ENCODE measurements around the gene ASAP2.

ASAP2 gene

DNA sequence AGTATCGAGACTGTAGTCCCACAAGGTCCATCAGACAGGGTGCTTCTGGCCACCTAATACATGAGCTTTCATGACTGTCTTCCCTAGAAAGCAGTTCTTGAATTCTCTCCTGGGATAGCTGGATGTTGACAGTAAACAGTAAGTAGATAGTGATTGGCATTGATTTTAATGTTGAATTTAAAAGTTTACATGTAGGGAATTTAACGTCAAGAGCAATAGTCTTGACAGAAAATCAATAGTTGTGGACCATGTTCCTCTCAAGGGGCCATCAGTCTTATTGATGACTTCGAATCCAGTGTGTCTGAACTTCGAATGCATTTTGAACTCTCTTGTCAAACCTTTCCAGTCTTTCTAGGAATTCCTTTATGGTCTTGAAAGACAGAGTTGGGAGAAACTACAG lies 152.9 kb downstream of the ASAP2 start:
- DNase-seq, result no peak

DNA sequence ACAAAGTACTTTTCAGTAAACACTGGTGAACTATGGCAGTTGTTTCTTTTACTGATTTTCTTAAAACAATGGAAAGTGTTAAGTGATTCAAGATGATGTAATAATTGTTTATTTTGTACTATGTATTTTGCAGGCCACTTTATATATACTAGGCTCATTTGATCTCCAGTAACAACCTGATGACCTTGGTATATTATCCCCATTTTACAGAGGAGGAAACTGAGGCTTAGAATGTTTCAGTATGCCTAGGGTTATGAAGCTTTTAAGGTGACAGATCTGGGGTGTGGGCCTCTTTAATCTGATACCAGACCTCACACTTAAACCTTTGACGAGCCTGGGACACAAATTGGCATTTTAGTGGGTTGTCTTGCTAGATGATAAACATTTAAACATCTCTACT lies 153.5 kb downstream of the ASAP2 start:
- DNase-seq, result no peak

DNA sequence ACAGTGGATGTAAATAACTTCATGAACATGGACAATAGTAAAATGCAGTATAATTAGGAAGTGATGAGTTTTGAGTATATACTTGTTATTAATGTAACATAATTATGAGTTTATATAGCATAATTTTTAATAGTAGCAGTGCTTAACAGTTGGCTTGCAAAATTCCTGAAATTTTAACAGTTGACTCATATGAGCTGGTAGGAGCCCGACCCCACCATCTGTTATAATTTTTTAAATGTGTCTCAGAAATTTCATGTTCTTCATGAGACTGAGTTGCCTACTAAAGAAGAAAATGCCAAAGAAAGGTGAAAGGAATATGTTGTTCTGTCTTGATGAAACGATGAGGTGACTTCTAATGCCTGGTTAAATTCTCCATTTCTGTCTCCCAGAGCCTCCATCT lies 154.1 kb downstream of the ASAP2 start:
- no peak for DNase-seq

DNA sequence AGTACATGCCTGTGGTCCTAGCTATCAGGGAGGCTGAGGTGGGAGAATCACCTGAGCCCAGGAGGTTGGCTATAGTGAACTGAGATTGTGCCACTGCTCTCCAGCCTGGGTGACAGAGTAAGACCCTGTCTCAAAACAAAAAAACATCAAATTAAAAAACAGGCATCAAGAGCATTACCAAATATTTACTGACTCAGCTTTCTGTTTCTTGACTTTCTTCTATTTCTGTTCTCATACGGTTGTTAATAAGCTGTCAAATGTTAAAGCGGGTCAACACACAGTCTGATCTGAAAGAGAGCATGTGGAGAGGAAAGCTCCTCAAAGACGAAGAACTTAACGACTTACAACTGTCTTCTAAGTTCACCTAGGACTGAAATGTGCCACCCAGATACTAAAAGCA lies 157.8 kb downstream of the ASAP2 start:
- DNase-seq, result no peak

DNA sequence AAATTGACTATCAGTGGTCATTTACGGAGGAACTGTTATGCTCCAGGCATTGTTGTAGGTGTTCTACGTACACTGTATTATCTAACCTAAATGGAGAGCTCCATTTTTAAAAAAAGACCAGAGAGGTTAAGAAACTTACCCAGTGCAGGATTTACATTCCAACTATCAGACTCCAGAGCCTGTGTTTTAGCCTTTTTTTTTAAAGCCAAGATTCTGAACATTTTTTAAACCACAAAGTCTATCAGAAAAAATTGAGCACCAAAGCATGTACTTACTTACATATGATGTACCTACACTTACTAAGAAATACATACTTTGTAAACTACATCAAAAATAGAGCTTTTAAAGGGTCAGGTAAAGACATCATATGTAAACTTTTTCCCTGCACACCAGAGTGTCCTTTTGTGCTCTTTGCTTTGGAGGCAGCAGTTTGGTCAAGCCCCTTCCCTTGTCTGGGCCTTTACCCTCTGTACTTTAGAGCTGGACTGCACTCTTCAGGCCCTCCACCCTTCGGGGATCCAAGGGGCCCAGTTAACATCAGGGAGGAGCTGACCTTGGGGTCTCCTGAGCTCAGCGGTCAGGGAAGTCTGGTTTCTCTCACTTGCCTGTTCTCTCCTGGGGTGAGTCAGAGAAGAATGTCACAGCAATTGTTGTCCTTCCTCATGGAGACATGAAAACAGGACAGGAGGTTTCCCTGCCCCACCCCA lies 158.3 kb downstream of the ASAP2 start:
- no peak for DNase-seq

DNA sequence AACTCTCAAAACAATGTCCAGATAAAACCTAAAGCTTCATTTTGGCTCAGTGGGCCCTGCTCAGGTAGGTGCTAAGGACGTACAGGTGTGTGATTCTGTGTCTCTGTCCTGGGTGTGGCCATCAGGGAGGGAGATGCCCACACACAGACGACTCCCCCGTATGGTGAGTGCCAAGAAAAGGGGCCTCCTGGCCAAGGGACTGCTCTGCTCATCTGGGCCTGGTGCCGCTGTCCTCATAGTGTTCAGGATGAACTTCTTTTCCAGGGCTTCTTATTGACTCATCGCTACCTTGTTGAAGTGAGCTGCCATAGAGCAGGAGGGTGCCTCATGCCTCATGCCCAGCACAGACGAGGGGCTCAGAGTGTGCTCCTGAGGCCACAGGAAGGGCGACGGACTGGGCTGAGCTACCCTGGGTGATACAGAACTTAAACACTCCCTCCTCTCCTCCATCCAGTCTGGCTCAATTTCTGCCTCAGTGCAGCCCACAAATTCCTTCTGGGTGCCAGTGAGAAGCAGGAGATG lies 158.9 kb downstream of the ASAP2 start:
- no peak for DNase-seq

DNA sequence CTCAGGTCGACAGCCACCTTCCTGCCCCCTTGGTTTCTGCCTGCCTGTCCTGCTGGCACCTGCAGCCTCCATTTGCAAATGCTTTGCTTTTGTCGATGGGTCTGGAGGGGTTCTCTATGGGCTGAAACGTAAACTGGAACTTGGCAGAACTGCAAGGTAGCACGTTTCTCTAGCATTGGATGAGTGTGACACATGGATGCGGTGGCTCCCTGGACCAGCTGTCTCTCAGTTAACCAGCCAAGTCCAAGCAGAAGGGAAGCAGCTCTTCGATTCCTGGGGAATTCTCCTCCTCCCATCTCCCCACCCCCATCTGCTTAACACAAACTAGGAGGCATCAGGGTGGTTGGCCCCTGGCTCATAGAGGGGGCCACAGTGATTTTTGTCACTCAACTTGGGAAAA lies 159.4 kb downstream of the ASAP2 start:
- DNase-seq, result no peak

DNA sequence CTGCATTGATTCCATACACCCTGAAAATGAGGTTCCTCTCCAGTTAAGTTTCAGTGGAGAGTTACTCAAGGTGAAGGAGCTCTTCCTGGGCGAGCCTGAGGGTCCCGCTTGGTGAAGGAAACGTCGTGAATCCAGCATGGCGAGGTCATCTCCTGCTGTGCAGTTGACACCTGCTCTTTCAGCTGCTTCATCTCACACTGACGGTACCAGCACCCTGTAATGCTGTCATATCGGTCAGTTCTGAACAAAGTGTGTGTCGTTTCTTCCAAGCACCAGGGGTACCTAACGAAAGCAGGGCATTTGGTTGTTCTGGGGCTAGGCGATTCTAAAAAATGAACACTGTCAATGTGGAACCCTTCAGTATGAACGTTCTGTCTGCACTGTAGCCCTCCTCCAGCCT lies 164.1 kb downstream of the ASAP2 start:
- DNase-seq, result no peak

DNA sequence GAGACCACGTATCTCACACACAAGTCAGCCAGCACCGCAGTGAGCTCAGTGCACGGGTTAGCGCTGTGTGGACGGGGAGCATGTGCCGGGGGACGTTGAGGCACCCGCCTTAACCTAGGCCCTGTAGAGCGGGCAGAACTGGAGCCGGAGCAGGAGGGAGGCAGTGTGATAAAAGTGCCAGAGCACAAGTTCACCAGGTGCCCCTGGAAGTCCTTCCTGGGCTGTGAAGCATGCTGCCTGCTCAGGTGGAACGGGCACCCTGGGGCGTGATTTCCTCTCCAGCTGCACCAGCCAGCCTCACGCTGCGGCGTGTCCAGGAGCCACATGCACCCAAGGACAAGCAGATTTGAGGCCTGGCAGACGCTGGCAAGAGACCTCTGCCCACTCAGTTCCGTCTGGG lies 166.4 kb downstream of the ASAP2 start:
- DNase-seq, result peak; percentile 22

DNA sequence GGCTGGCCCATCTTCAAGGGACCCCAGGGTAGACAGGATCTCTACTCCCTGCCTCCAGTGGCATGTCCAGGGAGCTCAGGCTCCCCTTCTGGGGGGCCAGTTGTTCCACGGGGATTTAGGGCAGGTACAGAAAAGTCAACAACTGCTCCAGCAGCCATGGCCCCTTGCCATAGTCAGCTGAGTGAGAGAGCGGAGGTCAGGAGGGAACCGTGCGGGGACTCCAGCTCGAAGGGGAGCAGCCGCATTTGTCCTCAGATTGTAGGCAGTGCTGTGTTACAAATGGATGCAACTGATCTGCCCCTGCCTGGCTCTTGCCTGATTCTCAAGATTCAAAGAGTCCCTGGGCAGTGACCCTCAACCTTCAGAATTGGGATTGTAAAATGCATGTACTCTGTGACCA lies 166.9 kb downstream of the ASAP2 start:
- no peak for DNase-seq

DNA sequence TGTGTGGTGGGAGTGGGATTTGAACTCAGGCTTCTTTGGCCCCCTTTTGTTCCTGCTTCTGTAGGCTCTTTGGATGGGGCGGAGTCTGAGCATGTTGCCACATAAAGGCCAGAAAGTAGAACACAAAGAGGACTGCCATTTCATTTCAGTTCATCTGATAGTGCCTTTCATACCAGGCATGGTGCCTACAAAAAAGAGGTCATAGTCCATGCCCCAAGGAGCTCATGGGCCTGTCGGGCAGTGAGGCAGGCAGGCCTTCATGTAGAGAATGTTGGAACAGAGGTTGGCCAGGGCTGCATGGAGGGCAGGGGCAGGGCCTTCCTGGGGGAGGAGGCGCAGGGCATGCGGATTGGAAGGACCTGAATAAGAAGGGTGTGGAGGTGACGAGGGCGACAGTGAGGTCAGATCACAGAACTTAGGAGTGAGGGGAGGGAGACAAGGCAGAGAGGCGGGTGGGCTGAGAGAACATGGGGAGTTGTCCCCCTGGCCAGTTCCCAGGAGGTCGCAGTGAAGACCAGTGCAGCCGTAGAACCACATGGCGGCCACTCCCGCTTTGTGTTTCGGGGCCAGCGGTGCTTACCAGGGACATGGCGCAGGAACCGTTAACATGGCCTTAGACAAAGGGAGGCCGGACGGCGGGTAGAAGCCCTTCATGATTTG lies 167.6 kb downstream of the ASAP2 start:
- DNase-seq, result no peak

DNA sequence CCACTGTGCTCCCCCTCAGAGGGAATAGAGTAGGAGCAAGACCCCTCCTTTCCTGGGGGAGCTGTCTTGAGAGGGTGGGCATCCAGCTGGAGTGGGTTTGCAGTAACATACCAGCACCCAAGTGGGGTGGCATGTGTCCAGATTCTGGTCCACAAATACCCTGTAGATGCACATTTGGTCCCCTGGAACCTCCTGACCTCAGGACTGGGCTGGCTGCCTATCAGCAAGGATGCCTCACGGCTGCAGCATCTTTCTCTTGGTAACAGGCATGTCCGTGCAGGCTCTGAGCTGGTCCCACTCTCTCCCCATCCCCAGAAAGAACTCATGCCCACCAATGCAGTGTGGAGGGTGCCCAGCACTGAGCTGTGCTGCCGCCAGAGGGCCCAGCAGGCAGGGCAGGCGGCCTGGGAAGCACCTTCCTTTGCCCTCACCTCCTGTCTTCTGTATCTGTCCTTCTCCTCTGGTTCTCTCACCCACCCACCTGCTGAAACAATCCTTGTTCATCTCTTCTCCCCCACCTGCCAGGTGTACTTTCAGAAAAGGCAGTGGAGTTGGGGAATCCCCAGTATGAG lies 169.3 kb downstream of the ASAP2 start:
- DNase-seq, result no peak

DNA sequence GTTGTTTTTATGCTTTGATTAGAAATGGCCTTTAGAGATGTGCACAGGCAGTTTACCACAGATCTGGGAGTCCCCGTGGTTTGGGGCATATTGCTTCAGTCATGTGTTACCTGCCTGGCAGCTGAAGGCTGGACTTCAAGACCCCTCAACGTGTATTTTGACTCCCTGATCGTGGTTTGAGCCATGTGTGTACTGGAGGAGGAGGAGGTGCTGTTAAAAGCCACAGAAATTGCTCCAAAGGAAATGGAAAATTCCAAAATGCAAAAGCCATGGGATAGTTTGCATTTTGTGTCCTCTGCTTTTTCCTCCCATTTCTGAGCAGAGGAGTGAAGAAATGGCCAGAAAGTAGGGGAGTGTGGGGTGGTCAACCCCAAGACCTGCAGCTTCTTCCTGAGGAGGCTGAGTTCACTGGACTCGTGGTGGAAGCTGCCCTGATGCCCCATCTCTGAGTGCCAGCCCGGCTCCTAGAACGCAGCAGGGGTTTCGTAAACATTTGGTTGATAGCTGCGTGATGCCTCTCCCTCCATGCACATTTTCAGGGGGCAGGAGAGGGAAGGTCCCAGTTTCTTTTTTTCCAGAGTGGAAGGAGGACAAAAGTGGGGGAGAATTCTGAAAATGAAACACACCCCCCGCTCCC lies 171.0 kb downstream of the ASAP2 start:
- no peak for DNase-seq

DNA sequence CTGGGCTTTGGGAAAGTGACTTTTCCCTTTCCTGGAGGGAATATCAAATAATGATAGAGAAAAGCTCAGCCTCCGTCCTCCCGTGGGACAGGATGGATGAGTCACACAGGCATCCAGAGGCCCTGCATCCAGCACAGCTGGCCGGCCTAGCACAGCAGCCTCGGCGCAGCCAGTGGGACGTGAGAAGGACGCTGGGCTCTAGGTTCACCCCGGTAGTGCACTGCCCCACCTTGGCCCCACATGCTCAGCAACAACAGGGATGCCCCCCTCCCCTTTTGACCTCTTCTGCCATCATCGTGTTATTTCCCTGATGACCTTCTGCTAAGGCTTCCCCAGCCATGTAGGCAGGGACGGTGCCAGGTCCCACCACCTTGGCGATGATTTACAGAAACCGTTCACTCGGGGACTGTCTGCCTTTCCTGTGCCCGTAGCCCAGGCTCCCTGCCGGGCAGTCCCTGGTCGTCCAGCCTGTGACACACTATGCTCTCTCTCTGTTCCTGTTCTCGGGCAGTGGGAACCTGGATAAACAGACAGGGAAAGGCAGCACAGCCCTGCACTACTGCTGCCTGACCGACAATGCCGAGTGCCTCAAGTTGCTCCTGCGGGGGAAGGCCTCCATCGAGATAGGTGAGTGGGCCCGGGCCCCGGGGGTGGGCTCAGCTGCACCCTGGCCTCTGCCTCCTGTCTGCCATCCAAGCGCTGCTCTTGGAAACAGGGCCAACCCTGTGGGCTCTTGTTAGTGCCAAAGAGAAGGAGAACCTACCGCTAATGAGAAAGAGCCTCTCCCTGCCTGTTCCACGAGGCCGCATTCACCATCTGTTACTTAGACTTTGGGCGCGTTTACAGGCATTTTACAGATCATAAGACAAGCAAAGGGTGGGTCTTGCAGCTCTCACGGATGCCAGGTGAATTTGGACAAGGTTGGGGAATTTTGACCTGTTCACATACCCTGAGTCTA lies 172.1 kb downstream of the ASAP2 start:
- DNase-seq, result no peak

DNA sequence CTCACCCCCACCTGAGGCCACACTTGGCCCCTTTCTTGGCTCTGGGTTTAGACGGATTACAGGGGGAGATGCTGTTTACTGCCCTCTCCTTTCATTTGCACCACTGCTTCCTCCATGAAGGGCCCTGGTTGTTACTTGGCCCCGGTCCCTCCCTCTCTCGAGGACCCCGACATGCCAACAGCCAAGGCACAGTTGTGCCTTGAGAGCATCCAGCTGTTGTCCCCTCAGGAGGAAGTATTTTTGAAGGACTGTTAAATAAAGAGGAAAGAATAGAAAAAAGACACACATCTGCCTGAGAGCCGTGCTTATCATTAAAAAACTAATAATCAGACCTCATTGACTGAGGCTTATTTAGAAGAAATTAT lies 172.8 kb downstream of the ASAP2 start:
- no peak for DNase-seq

DNA sequence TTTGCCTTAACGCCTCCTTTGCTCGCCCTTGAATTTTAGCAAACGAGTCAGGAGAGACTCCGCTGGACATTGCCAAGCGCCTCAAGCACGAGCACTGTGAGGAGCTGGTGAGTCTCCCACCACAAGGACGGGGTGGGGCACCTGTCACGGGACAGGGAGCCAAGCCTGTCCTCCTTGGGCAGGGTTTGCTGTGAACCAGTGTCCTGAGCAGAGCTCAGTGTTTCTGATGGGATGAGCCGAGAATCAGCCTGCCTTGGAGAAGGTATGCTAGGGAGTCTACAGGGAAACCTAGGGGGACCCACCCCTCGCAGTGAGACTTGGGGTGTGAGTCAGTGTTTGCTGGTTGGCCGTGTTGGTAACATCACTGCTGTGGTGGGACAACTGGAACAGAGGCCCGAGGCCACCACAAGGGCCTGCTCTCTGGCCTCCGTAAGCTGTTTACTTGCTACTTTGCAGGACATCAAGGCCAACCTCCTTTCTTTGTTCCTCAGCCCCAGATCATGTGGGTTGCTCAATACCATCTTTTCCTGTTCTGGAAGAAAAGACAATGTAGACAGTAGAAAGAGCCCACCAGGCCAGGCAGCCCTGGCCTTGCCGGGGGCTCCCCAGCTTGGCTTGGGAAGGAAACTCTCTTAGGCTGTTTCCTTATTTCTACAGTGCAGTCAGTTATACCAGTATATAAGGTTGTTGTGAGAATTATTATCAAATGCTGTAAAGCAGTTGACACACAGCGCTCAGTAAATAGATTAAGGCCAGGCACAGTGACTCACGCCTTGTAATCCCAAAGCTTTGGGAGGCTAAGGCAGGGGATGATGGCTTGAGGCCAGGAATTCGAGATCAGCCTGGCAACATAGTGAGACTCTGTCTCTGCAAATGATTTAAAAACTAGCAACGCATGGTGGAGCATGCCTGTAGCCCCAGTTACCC lies 174.4 kb downstream of the ASAP2 start:
- no peak for DNase-seq

DNA sequence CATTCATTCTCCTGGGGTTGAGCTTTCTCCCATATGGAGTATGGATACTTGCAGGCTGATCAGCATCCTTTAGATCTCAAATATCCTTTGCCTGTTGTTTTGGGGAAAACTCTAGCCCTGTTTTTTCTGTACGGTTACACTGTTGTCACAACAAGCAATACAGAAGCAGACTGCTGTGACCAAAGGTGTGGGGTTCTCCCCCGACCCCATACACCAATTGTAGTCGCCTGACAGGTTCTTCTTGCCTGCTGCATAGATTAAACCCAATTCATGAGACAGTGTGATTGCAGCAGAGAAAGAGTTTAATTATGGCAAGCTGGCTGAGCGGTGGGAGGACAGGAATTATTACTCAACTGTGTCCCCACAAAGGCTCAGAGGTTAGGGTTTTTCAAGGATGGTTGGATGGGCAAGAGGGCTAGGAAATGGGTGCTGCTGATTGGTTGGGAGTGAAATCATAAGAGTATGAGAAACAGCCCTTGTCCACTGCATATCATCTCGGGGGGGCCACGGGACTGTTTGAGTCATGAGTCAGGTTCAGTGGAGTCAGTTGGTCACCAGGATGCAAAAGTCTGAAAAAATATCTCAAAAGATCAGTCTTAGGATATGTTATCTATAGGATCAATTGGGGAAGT lies 176.1 kb downstream of the ASAP2 start:
- DNase-seq, result no peak

DNA sequence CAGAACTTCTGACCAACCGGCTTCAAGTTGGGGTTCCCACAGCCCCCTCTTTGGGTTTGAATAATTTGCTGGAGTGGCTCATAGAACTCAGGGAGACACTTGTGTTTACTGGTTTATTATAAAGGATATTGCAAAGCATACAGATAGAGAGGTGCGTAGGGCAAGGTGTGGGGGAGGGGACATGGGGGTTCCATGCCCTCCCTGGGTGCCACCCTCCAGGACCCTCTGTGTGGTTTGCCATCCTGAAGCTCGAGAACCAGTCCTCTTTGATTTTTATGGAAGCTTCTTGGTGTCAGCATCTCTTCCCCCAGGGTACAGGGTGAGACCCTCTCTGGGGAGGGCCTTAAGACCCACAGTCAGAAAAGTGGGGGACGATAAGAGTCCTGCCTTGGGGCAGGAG lies 177.9 kb downstream of the ASAP2 start:
- DNase-seq, result no peak

DNA sequence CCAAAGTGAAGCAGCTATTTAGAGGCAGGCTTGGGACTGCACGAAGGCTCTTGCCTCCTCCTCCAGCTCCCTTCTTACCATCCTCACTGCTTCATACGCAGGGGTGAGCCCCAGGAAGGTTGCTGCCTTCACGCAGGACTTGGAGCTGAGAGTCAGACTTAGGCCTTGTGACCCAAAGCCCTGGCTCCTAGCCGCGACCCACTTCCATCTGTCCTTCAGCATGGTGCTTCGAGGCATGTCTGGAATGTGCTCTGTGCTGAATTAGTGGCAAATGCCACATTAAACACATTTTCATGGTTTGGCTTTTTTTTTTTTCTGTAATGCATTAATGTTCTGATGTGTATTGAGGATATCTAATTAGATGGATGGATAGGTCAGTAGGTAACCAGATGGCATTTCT lies 179.2 kb downstream of the ASAP2 start:
- DNase-seq, result no peak

DNA sequence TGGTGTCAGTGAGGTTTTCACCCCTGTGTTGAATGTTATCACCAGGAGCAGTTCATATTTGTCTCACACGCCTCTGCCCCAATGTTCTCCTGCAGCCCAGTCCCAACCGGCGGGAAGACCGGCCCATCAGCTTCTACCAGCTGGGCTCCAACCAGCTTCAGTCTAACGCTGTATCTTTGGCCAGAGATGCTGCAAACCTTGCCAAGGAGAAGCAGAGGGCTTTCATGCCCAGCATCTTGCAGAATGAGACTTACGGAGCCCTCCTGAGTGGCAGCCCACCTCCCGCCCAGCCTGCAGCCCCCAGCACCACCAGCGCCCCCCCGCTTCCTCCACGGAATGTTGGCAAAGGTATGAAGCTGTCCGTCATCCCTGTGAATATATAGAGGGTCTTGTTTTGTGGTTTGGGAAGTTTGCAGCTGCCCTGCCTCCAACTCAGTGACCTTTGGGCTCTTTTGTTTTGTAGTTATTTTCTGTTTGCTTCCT lies 181.6 kb downstream of the ASAP2 start:
- no peak for DNase-seq

All from DMS79 (cell line).